SU-DHL-6 (cell line): Measurements from ENCODE around the gene ZNF454.

Experiments used
- CTCF ChIP-seq: fragments of 200-600 bp; sonication (generic); IDR thresholded peaks from one replicate; pipeline ENCODE4 v1.5.1; 2017; ENCODE audit warnings: antibody characterized with exemption, mild to moderate bottlenecking, low read length, moderate library complexity; ENCODE audit not compliant: insufficient read depth, poor library complexity, severe bottlenecking
- EZH2phosphoT487 ChIP-seq: fragments of 200-600 bp; sonication (generic), shearing (Covaris generic); conservative IDR thresholded peaks from 2 replicates; pipeline ENCODE4 v1.6.1; 2018; ENCODE audit warnings: mild to moderate bottlenecking, antibody characterized with exemption, low read length, moderate library complexity, mixed read lengths

GRCh38 chr5:178986326-178986960 is 45.4 kb downstream of the ZNF454 start:
- TF ChIP-seq CTCF (no peak), EZH2phosphoT487 (no peak)
